Measurements from ENCODE around the gene DDX43.
"Not testable (repeated sequence)": the region's sequence is repeated elsewhere in the genome, so short reads cannot be mapped to it uniquely, and the experiment has no call there.

DDX43 gene

GRCh38 chr6:73455865-73456629, 61.4 kb downstream of the DDX43 start:
- TF ChIP-seq EZH2 (optimal IDR thresholded peaks at IDR 0.05; ENCODE audit: low read depth, low read length) (no peak), CTCF (IDR thresholded peaks at IDR 0.05; ENCODE audit: low read length) (no peak), EZH2phosphoT487 (IDR thresholded peaks at IDR 0.05; ENCODE audit: low read length) (no peak)
- Histone ChIP-seq H3K4me1 (ENCODE audit: low read length) (peaks cover 8% of the 10 kb centered on the region), H3K9me2 (replicated peaks; ENCODE audit: insufficient read depth, low read length) (no peaks in the 10 kb centered on the region), H3K27ac (ENCODE audit: low read length) (no peak overlapping the region), H3K9ac (ENCODE audit: low read length) (no peak overlapping the region), H3K4me3 (ENCODE audit: low read length) (no peak overlapping the region), H4K20me1 (ENCODE audit: insufficient read depth, low read length) (no peaks in the 10 kb centered on the region), H3K4me2 (ENCODE audit: low read depth, low read length) (no peak overlapping the region), H3K9me3 (replicated peaks; ENCODE audit: insufficient read depth, low read length) (no peaks in the 10 kb centered on the region), H3F3A (ENCODE audit: insufficient read depth, low read length) (peaks cover 19% of the 10 kb centered on the region), H3K27me3 (replicated peaks; ENCODE audit: insufficient read depth, low read length) (no peaks in the 10 kb centered on the region), H3K79me2 (ENCODE audit: low read length) (peaks cover 11% of the 10 kb centered on the region), H2AFZ (ENCODE audit: low read length) (no peak overlapping the region), H3K36me3 (replicated peaks; ENCODE audit: insufficient read depth, low read length) (no peaks in the 10 kb centered on the region)
- DNase-seq: no peak

- peaks cover 27% of the 10 kb centered on the region for H3K79me2 ChIP-seq (ENCODE audit: low read length)
- not testable (repeated sequence) for H3K4me3 ChIP-seq (ENCODE audit: low read length); H3K36me3 ChIP-seq (replicated peaks; ENCODE audit: insufficient read depth, low read length); H3K4me2 ChIP-seq (ENCODE audit: low read depth, low read length); H3K27me3 ChIP-seq (replicated peaks; ENCODE audit: insufficient read depth, low read length); H4K20me1 ChIP-seq (ENCODE audit: insufficient read depth, low read length); H3K9me2 ChIP-seq (replicated peaks; ENCODE audit: insufficient read depth, low read length); H3K9me3 ChIP-seq (replicated peaks; ENCODE audit: insufficient read depth, low read length); H3K27ac ChIP-seq (ENCODE audit: low read length); DNase-seq; H3K9ac ChIP-seq (ENCODE audit: low read length); H2AFZ ChIP-seq (ENCODE audit: low read length)
- peaks cover 14% of the 10 kb centered on the region for H3K4me1 ChIP-seq (ENCODE audit: low read length)
- peaks cover 23% of the 10 kb centered on the region for H3F3A ChIP-seq (ENCODE audit: insufficient read depth, low read length)
Measured at GRCh38 chr6:73459474-73459873, 64.8 kb downstream of the DDX43 start.

- H4K20me1 ChIP-seq (ENCODE audit: insufficient read depth, low read length): no peaks in the 10 kb centered on the region
- H3K27ac ChIP-seq (ENCODE audit: low read length): no peak overlapping the region
- H2AFZ ChIP-seq (ENCODE audit: low read length): no peak overlapping the region
- H3K9ac ChIP-seq (ENCODE audit: low read length): no peak overlapping the region
- DNase-seq: no peak
- H3F3A ChIP-seq (ENCODE audit: insufficient read depth, low read length): peaks cover 19% of the 10 kb centered on the region
- no peaks in the 10 kb centered on the region for H3K36me3 ChIP-seq (replicated peaks; ENCODE audit: insufficient read depth, low read length)
- no peaks in the 10 kb centered on the region for H3K9me2 ChIP-seq (replicated peaks; ENCODE audit: insufficient read depth, low read length)
- no peaks in the 10 kb centered on the region for H3K9me3 ChIP-seq (replicated peaks; ENCODE audit: insufficient read depth, low read length)
- TF ChIP-seq CTCF (IDR thresholded peaks at IDR 0.05; ENCODE audit: low read length): no peak
- TF ChIP-seq EZH2phosphoT487 (IDR thresholded peaks at IDR 0.05; ENCODE audit: low read length): no peak
- TF ChIP-seq EZH2 (optimal IDR thresholded peaks at IDR 0.05; ENCODE audit: low read depth, low read length): no peak
- peaks cover 33% of the 10 kb centered on the region for H3K79me2 ChIP-seq (ENCODE audit: low read length)
- no peak overlapping the region for H3K4me2 ChIP-seq (ENCODE audit: low read depth, low read length)
- H3K4me1 ChIP-seq (ENCODE audit: low read length): peaks cover 14% of the 10 kb centered on the region
- H3K27me3 ChIP-seq (replicated peaks; ENCODE audit: insufficient read depth, low read length): no peaks in the 10 kb centered on the region
- H3K4me3 ChIP-seq (ENCODE audit: low read length): no peak overlapping the region
Measured at GRCh38 chr6:73460056-73460455, 65.4 kb downstream of the DDX43 start.
